Non-pigmented ciliary epithelial cell (primary cell): ENCODE data around the gene KCND1.

ENCODE experiments used
- DNase-seq: peaks from one replicate; pipeline ENCODE4 v3.0.0-alpha.2; 2010; ENCODE audit warnings: low read depth

KCND1 gene

GRCh38 chrX:48937054-48937907 lies 34.4 kb downstream of the KCND1 start:
- no peak for DNase-seq

GRCh38 chrX:48936429-48937053 lies 35.1 kb downstream of the KCND1 start:
- DNase-seq, result no peak

GRCh38 chrX:48935301-48935670 lies 36.4 kb downstream of the KCND1 start:
- no peak for DNase-seq

- DNase-seq, result no peak
Observed at GRCh38 chrX:48934581-48935300, 36.9 kb downstream of the KCND1 start.

GRCh38 chrX:48933757-48934156 lies 37.9 kb downstream of the KCND1 start:
- DNase-seq, result no peak

GRCh38 chrX:48927736-48928382 lies 43.8 kb downstream of the KCND1 start:
- DNase-seq, result no peak

GRCh38 chrX:48927123-48927522 lies 44.5 kb downstream of the KCND1 start:
- no peak for DNase-seq

GRCh38 chrX:48924270-48924669 lies 47.4 kb downstream of the KCND1 start:
- no peak for DNase-seq

- DNase-seq, result no peak
Observed at GRCh38 chrX:48923771-48924170, 47.9 kb downstream of the KCND1 start.

GRCh38 chrX:48920718-48921104 lies 50.9 kb downstream of the KCND1 start:
- DNase-seq, result no peak

GRCh38 chrX:48919947-48920717 lies 51.5 kb downstream of the KCND1 start:
- no peak for DNase-seq

- no peak for DNase-seq
Observed at GRCh38 chrX:48919360-48919841, 52.2 kb downstream of the KCND1 start.

GRCh38 chrX:48918643-48919340 lies 52.9 kb downstream of the KCND1 start, which contains the start of gene PIM2:
Gene PIM2, minus strand, starts transcription at chrX:48919024. Its CDS starts 190 bp downstream, at chrX:48918834.
- DNase-seq, result no peak

- DNase-seq, result no peak
Observed at GRCh38 chrX:48918301-48918642, 53.4 kb downstream of the KCND1 start.

GRCh38 chrX:48917139-48918001 lies 54.3 kb downstream of the KCND1 start:
- no peak for DNase-seq

- DNase-seq, result no peak
Observed at GRCh38 chrX:48914593-48915493, 56.8 kb downstream of the KCND1 start.

- no peak for DNase-seq
Observed at GRCh38 chrX:48913605-48914366, 57.9 kb downstream of the KCND1 start.
